Trophoblast cell (in vitro differentiated cells and primary cell): Measurements from ENCODE around the gene TNFRSF4.

Experiments
- DNase-seq, 2 donors: peaks; one replicate each; pipeline ENCODE4 v3.0.0-alpha.2; 2016
- H2AFZ ChIP-seq: 2 replicates; pipeline ENCODE4 v1.6.1; 2013; ENCODE audit warnings: low read length, moderate library complexity, mild to moderate bottlenecking; ENCODE audit not compliant: insufficient read depth, poor library complexity
- H2AK5ac ChIP-seq: 2 replicates; pipeline ENCODE4 v1.6.1; 2013; ENCODE audit warnings: mild to moderate bottlenecking, low read length
- H2BK120ac ChIP-seq: 2 replicates; pipeline ENCODE4 v1.6.1; 2013; ENCODE audit warnings: low read length, mild to moderate bottlenecking, moderate library complexity; ENCODE audit not compliant: insufficient read depth, poor library complexity
- H2BK12ac ChIP-seq: 2 replicates; pipeline ENCODE4 v1.6.1; 2013; ENCODE audit warnings: mild to moderate bottlenecking, low read length, moderate library complexity
- H2BK5ac ChIP-seq: 2 replicates; pipeline ENCODE4 v1.6.1; 2013; ENCODE audit warnings: low read length, low read depth, moderate library complexity, mild to moderate bottlenecking; ENCODE audit not compliant: poor library complexity
- H3K14ac ChIP-seq: 2 replicates; pipeline ENCODE4 v1.6.1; 2013; ENCODE audit warnings: mild to moderate bottlenecking, low read length
- H3K18ac ChIP-seq: 2 replicates; pipeline ENCODE4 v1.6.1; 2013; ENCODE audit warnings: mild to moderate bottlenecking, low read length
- H3K23ac ChIP-seq: 2 replicates; pipeline ENCODE4 v1.6.1; 2013; ENCODE audit warnings: low read length
- H3K27ac ChIP-seq: 2 replicates; pipeline ENCODE4 v1.5.1; 2013; ENCODE audit warnings: low read depth, mild to moderate bottlenecking, inconsistent platforms, low read length, moderate library complexity
- H3K27me3 ChIP-seq: 2 replicates; pipeline ENCODE4 v1.6.1; 2013; ENCODE audit warnings: inconsistent platforms, mild to moderate bottlenecking, low read length, moderate library complexity; ENCODE audit not compliant: insufficient read depth
- H3K36me3 ChIP-seq, 2 experiments: 1 replicate in 1 of 2; 2 replicates in 1 of 2; pipeline ENCODE4 v1.6.1; 2013; ENCODE audit warnings: low read length in 2 of 2, mild to moderate bottlenecking in 2 of 2, moderate library complexity in 1 of 2; ENCODE audit not compliant: insufficient read depth in 2 of 2, control insufficient read depth in 1 of 2
- H3K4ac ChIP-seq: 2 replicates; pipeline ENCODE4 v1.6.1; 2013; ENCODE audit warnings: low read depth, mild to moderate bottlenecking, low read length, moderate library complexity
- H3K4me1 ChIP-seq, 2 experiments: 1 replicate in 1 of 2; 2 replicates in 1 of 2; pipeline ENCODE4 v1.6.1; 2013; ENCODE audit warnings: low read length in 2 of 2, mild to moderate bottlenecking in 2 of 2, moderate library complexity in 1 of 2; ENCODE audit not compliant: insufficient read depth in 2 of 2, control insufficient read depth in 1 of 2
- H3K4me2 ChIP-seq: 2 replicates; pipeline ENCODE4 v1.6.1; 2013; ENCODE audit warnings: inconsistent platforms, mild to moderate bottlenecking, low read length, moderate library complexity
- H3K4me3 ChIP-seq: 2 replicates; pipeline ENCODE4 v1.5.1; 2013; ENCODE audit warnings: mild to moderate bottlenecking, low read depth, low read length, inconsistent platforms
- H3K79me1 ChIP-seq: one replicate; pipeline ENCODE4 v1.6.1; 2013; ENCODE audit warnings: low read length
- H3K79me2 ChIP-seq: 2 replicates; pipeline ENCODE4 v1.6.1; 2013; ENCODE audit warnings: low read length, mild to moderate bottlenecking; ENCODE audit not compliant: control insufficient read depth, insufficient read depth, poor library complexity
- H3K9ac ChIP-seq: 2 replicates; pipeline ENCODE4 v1.6.1; 2013; ENCODE audit warnings: mild to moderate bottlenecking, low read length
- H3K9me3 ChIP-seq: 2 replicates; pipeline ENCODE4 v1.6.1; 2013; ENCODE audit warnings: low read depth, mild to moderate bottlenecking, control low read depth, inconsistent platforms, low read length; ENCODE audit not compliant: insufficient read depth
- H4K12ac ChIP-seq: 2 replicates; pipeline ENCODE4 v1.6.1; 2013; ENCODE audit warnings: low read depth, mild to moderate bottlenecking, low read length, moderate library complexity
- H4K8ac ChIP-seq: 2 replicates; pipeline ENCODE4 v1.6.1; 2013; ENCODE audit warnings: low read depth, mild to moderate bottlenecking, low read length, moderate library complexity
- H4K91ac ChIP-seq: one replicate; pipeline ENCODE4 v1.6.1; 2013; ENCODE audit warnings: low read depth, mild to moderate bottlenecking, low read length, moderate library complexity
- WGBS: extraction: QIAGEN DNeasy Blood & Tissue Kit; methylation state at CpG from one replicate; pipeline ENCODE4 v1.1.7; 2013; ENCODE audit warnings: missing lambda C conversion rate; ENCODE audit not compliant: insufficient read length, insufficient coverage; ENCODE audit errors: extremely low coverage; 5-methylcytosine and 5-hydroxymethylcytosine counted together

TNFRSF4 gene

GRCh38 chr1:1222575-1223225, 8.7 kb upstream of the TNFRSF4 start:
- Histone ChIP-seq H3K4ac (no peak overlapping the region), H3K79me1 (no peaks in the 10 kb centered on the region), H4K8ac (no peak overlapping the region), H3K18ac (no peak overlapping the region), H3K79me2 (no peaks in the 10 kb centered on the region), H3K27ac (no peak overlapping the region), H2BK5ac (no peak overlapping the region), H3K4me3 (peak overlapping the region; percentile 13), H3K36me3 (peaks cover 88 to 94% of the 10 kb centered on the region in 2 experiments), H3K27me3 (no peaks in the 10 kb centered on the region), H2AK5ac (no peak overlapping the region), H4K91ac (no peak overlapping the region), H3K14ac (no peak overlapping the region), H3K4me2 (no peak overlapping the region), H3K4me1 (no peaks in the 10 kb centered on the region), H4K12ac (no peak overlapping the region), H2BK12ac (no peak overlapping the region), H3K9me3 (peaks cover 4% of the 10 kb centered on the region), H3K9ac (no peak overlapping the region), H2AFZ (no peak overlapping the region), H2BK120ac (no peak overlapping the region), H3K23ac (no peak overlapping the region)
- no peak for DNase-seq
- no CpG with 5 or more reads among the region's 44 CpGs for WGBS

GRCh38 chr1:1221887-1222574, 8.1 kb upstream of the TNFRSF4 start:
- Histone ChIP-seq H2BK120ac (no peak overlapping the region), H3K79me1 (no peaks in the 10 kb centered on the region), H3K23ac (no peak overlapping the region), H3K9me3 (peaks cover 4% of the 10 kb centered on the region), H3K27me3 (no peaks in the 10 kb centered on the region), H2BK12ac (no peak overlapping the region), H4K8ac (no peak overlapping the region), H3K79me2 (no peaks in the 10 kb centered on the region), H3K4me1 (no peaks in the 10 kb centered on the region), H2AFZ (no peak overlapping the region), H3K18ac (no peak overlapping the region), H4K12ac (no peak overlapping the region), H3K4ac (no peak overlapping the region), H3K9ac (no peak overlapping the region), H4K91ac (no peak overlapping the region), H3K27ac (no peak overlapping the region), H2BK5ac (no peak overlapping the region), H3K36me3 (peaks cover 89 to 94% of the 10 kb centered on the region in 2 experiments), H3K4me3 (no peak overlapping the region), H3K14ac (no peak overlapping the region), H3K4me2 (no peak overlapping the region), H2AK5ac (no peak overlapping the region)
- WGBS = no CpG with 5 or more reads among the region's 30 CpGs
- no peak for DNase-seq

GRCh38 chr1:1220197-1220596, 6.2 kb upstream of the TNFRSF4 start:
- no peak overlapping the region for H4K12ac ChIP-seq
- no peaks in the 10 kb centered on the region for H3K27me3 ChIP-seq

GRCh38 chr1:1219341-1219740, 5.4 kb upstream of the TNFRSF4 start:
- Histone ChIP-seq H2AK5ac (no peak overlapping the region), H3K36me3 (peaks cover 80 to 85% of the 10 kb centered on the region in 2 experiments), H3K79me2 (no peaks in the 10 kb centered on the region), H3K9me3 (peaks cover 3% of the 10 kb centered on the region), H3K23ac (no peak overlapping the region), H3K27me3 (no peaks in the 10 kb centered on the region), H3K9ac (no peak overlapping the region), H3K4me2 (no peak overlapping the region), H3K79me1 (no peaks in the 10 kb centered on the region), H3K4ac (no peak overlapping the region), H2BK12ac (no peak overlapping the region), H3K27ac (no peak overlapping the region), H4K91ac (no peak overlapping the region), H4K8ac (no peak overlapping the region), H3K4me1 (no peaks in the 10 kb centered on the region), H3K4me3 (no peak overlapping the region), H4K12ac (no peak overlapping the region), H2AFZ (no peak overlapping the region), H2BK5ac (no peak overlapping the region), H2BK120ac (no peak overlapping the region), H3K18ac (no peak overlapping the region), H3K14ac (no peak overlapping the region)
- DNase-seq = no peak
- no CpG with 5 or more reads among the region's 20 CpGs for WGBS

More at GRCh38 chr1:1220197-1220596, 6.2 kb upstream of the TNFRSF4 start:
- no peak overlapping the region for H2BK5ac ChIP-seq
- H3K27ac ChIP-seq = no peak overlapping the region
- no peak overlapping the region for H3K4me3 ChIP-seq
- no peak overlapping the region for H2BK120ac ChIP-seq
- H3K79me2 ChIP-seq = no peaks in the 10 kb centered on the region
- no peak overlapping the region for H3K4me2 ChIP-seq
- no CpG with 5 or more reads among the region's 24 CpGs for WGBS
- peaks cover 3% of the 10 kb centered on the region for H3K9me3 ChIP-seq
- H3K23ac ChIP-seq = no peak overlapping the region
- H2AFZ ChIP-seq = no peak overlapping the region
- no peak overlapping the region for H2AK5ac ChIP-seq
- no peak for DNase-seq
- H3K4ac ChIP-seq = no peak overlapping the region
- no peak overlapping the region for H3K14ac ChIP-seq
- H4K8ac ChIP-seq = no peak overlapping the region
- no peak overlapping the region for H4K91ac ChIP-seq
- H3K4me1 ChIP-seq = no peaks in the 10 kb centered on the region
- no peak overlapping the region for H2BK12ac ChIP-seq
- no peaks in the 10 kb centered on the region for H3K79me1 ChIP-seq
- no peak overlapping the region for H3K18ac ChIP-seq
- H3K36me3 ChIP-seq = peaks cover 84 to 93% of the 10 kb centered on the region in 2 experiments
- no peak overlapping the region for H3K9ac ChIP-seq
